HG03108 (cell line): Measurements from ENCODE around the gene MTA2.

Experiments used
- ATAC-seq: cut with Tn5 transposase; IDR thresholded peaks from one replicate; pipeline ENCODE4 v1.9.1; 2021; ENCODE audit warnings: moderate library complexity; ENCODE audit not compliant: unreplicated experiment

Gene MTA2

DNA sequence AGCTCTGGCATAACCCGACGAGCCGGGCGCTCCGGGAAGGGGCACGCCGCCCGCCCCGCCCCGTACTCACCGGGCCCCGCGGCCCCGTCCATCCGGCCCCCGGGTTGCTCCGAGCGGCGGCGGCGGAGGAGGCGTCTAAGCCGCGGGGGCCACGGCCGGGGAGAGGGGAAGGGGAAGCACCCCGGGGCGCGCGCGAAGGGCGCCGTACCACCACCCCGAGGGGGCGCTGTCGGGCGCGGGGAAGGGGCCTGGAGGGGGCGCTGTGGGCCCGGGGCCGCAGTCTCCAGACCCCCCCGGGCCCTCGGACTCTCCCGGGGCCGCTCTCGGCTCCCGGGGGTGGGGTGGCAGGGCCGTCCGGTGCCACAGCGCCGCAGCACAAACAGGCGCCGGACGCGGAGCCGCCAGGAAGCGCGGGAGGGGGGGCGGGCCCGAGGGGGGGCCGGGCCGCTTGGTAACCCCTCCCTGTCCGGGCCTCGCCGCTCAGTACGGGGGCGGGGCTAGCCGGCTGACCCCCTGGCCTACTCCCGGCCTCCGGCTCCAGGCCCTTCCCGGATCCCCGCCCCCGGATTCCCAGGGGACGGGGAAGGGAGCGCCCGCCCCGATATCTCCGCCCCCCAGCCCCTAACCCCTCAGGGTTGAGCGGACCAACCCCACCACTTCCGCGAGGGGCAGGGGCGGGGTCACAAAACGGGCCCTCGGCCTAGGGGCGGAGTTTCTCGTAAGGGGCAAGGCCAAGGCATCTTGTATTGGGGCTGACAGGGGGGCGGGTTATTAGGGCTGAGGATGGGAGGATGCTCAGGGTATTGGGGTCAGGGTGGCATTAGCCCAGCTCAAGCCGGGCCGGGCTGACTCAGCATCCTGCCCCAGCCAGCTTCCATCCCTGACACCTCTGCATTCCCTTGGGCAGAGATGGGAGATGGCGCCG, 11.0 kb upstream of the MTA2 start, which contains the start of the genes EML3 and ROM1:
Gene EML3, minus strand, starts transcription at position 410 of the 925 bp plus-strand sequence. Its CDS starts 318 bp downstream, at position 92.
Gene ROM1, plus strand, starts transcription at position 892 of the 925 bp plus-strand sequence. Its CDS starts 25 bp downstream, at position 917.
- ATAC-seq, result peak; percentile 66

DNA sequence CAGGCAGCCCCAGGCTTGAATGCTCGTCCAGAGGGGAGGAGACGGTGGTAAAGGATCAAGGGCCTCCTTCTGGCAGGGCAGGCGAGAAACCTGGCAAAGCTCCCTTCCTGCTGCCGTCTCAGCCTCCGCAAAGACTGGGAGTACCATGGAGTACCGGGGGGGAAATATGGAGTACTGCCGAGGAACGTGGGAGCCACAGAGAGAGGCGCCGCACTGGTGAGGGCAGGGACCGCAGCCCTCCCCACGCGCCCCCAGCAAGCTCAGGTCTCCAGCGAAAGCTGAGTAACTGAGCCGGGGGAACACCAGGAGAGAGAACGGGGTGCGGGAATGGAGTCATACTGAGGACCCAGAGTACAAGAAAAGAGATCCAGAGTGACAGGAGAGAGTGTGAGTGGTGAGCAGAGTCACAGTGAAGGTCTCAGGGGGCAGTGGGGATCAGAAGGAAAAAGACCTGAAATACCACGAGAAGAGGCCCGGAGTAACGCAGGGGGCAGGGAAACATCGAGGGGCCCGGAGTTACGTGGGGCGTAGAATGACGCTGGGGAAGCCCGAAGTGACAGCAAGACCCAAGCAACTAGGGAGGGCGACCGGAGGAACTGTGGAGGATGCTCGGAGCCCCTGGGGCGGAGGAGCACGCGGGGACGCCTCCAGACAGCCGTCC, 10.2 kb upstream of the MTA2 start:
- peak; percentile 14 for ATAC-seq

DNA sequence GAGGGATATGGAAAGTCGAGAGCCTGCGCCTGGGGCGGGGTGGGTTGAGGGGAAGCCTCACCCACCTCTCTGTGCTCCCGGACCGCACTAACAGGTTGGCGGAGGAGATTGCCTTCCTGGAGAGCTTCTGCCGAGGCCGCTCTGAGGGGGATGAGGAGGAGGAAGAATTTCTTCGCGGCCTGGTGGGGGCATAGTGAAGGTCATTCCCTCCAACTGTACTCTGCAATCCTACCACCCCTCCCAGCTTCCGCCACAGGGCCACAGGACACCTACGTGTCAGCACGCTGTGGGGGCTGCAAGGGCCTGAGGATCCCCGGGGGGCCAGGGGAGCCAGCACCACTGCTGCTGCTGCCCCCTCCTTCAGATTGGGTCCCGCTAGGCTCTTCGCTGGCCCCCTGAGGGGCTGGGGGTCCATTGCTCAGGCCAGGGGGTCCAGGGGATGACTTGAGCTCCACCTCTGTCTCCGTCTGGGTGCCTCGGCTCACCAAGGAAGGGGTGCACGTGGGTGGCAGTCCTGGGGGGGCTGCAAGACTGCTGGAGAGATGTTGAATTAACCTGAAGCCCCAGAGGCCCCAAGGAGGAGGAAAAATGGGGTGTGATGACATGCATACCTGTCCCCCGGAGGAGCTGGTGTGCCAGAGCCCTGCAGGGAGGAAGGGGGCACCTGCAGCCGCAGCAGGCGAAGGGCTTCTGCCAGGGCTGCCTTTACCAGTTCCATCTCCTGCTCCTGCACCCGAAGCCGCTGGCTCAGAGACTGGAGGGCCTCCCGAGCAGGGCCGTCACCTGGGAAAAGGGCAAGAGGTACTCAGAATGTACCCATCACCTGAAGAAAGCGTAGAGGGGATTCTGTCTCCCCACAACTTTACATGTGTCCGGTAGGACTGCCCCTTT, 9.4 kb upstream of the MTA2 start:
- ATAC-seq, result no peak

DNA sequence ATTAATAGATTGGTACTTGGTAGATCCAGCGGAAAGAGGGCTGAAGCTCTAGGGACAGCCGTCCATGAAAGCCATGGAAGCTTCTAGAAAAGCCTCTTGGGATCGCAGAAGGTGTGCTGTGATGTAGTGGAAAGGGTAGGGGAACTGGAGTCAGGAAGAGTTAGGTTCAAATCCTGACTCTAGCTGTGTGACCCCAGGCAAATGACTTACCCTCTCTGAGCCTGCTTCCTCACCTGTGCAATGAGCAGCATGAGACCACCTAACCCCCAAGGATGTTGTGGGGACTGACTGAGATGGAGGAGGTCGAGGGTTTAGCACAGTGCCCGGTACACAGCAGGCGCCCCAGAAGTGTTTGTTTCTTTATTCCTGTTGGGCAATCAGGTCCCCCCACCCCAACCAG, 8.7 kb upstream of the MTA2 start:
- no peak for ATAC-seq

DNA sequence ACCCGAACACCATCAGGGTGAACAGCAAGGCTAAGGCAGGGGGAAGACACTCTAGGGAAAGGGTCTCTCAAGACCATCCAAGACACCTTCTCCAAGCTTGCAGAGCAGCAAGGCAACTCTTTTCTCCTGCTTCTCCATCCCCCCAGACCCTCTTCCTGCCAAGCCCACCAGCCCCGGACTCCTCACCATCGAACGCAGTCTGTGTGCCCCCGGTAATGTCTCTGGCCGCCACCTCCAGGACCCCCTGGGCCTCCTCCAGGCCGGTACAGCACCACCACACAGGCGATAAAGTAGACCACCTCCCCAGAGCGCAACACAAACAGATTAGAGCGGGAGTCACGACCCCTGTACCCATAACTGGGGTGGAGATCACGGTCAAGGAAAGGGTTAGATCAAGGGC, 7.1 kb upstream of the MTA2 start:
- ATAC-seq, result no peak

DNA sequence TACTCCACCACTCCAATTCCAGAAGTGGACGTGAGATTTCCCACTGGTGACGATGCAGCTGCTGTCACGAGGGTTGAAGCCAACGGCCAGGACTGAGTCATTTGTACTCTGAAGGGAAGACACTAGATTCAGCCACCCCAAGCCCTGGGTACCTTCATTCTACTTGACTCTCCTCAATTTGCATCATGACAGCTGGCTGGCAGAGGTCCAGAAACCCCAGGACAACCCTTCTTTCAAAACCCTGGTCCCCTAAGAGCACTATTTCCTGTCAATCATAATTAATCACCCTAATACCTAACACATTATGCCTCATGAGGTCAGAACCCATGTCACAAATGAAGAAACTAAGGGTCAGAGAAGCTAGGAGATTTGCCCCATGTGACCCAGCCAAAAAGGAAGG, 6.0 kb upstream of the MTA2 start:
- no peak for ATAC-seq

DNA sequence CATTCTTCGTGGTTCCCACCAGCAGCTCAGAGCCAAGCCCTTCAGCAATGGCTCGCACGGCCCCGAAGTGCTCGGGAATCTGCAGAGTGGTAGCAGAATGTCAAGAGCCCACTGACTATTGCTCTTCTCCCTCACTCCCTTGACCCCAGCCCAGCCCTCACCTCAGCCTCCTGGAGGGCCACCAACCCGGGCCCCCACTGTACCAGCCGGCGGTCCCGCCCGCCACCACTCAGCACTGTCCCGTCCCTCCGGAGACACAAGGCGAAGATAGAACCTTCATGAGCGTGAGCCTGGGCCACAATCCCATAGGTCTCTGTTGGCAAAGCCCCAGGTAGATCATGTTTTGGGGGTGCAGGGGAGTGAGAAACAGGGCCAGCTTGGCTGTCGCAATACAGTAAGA, 4.2 kb upstream of the MTA2 start:
- ATAC-seq, result no peak

DNA sequence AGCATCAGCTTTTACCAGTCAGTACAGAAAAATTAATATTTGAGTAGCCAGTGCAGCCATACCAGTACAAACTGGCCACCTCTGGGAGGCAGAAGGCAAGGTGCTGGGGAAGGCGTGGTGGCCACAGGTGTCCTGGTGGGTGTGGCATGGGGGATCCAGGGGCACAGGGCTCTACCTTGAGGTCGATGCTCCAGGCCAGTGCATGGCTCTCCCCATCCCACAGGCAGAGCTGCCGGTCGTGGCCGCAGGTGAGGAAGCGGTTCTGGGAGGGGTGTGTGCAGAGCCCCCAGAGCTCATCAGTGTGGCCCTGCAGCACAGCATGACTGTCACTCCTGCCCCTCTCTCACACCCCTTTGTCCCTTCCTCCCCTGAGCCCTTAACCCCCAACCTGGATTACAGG, 3.8 kb upstream of the MTA2 start:
- no peak for ATAC-seq

DNA sequence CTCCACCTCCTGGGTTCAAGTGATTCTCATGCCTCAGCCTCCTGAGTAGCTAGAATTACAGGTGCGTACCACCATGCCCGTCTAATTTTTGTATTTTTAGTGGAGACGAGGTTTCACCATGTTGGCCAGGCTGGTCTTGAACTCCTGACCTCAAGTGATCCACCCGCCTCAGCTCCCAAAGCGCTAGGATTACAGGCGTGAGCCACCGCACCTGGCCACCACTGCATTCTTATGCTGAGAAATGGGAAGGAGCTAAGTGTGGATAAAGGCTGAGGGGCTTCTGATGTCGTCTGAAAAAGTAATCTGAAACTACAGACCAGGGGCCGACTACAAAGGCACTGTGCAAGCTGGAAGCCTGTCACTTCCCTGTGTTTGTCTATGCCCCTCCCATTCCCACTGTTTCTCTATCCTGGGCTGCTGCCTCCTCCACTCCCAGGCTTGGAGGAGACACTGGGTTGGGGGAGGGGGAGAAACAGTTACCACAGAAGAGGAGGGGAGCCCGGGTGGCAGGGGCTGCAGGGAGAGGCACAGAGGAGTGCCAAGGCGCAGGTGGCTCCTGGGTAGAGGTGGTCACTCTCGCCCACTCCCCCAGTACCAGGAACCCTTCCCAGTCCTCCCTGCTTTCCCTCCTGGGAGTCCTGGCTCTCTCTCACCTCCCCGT, 2.9 kb upstream of the MTA2 start:
- no peak for ATAC-seq

DNA sequence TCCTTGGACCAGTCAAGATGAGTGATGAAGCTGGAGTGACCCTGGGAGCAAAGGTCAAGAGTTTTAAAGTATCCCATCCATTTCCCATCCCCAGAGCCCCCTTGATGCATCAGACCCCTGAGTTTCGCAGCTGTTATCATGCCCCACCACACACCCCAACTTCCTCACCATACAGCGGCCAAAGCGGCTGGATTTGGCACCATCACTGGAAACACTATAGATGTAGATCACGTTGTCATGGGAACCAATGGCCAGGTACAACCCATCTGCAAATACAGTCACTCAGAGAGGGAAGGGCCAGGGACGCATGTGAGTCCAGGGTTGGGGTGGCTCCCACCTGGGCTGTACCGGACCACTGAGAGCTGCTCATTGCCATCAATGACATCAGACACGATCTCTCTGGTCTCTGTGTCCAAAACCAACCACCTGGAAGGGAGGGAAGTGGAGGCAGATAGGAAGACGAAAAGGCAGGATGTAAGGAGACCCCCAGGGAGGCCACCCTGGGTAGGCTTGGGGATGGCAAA, 2.2 kb upstream of the MTA2 start:
- no peak for ATAC-seq

DNA sequence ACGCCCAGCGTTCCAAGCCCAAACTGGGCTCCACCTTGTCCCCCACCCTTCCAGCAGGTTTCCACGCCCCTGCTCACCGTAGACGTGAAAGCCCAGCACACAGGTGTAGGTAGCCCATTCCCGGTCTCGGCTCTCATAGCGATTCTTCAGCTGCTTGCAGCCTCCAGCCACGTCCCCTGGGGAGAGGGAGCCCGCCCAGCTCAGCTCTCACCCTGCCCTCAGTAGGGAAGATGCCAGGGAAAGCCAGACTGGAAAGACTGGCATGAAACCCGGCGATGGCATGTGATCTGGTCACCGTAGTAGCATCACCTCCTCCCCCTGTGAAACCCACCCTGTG, 1.4 kb upstream of the MTA2 start:
- no peak for ATAC-seq

DNA sequence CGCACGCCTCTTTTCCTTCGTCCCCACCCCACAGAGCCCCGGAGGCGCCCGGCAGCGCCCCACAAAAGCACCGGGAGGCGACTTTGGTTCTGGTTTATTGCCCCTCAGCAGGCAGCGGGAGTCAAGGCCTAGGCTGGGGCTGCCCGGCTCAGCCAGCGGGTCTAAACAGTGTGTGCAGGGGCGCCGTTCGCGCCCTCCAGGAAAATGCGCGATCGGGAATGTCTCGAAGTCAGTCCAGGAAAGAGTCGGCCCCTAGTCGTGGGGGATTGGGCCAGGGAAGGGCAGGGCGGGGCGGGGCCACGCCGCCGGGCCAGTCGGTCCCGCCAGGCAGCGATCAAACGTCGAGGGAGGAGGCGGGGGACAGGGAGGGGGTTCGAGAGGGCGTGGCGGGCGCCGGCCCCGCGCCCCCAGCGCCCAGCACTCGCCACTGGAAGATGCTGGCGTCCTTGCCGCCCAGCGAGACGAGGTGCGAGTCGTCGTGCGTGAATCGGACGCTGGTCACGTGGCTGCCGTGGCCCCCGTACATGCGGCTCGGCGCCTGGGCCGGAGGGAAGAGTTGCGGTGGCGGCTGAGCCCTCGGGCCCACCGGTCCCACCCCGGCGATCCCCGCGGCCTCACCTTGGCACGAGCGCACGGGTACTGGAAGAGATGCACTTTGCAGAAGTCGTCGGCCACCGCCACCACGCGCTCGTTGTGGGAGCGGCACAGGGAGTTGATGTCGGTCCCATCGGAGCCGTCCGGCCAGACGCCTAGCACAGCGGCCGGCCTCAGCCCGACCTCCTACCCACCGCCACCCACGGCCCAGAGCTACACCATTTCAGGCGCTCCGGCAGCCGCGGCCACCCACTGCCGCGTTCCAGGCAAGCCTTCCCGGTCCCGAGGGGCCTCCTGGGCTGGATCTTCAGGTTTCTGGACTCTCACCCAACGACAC, 741 bp upstream of the MTA2 start:
- ATAC-seq, result no peak

DNA sequence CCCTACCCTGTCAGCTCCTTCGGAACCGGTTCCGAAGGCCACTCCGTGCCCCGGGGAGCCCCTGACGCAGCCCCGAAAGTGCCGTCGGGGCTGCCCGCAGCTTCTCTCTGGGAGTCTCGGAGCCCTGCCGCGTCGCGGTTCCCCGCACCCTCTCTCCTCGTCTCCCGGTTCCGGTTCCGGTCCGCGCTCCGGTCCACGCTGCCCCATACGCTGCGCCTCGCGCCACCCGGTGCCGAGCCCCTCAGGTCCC, 618 bp downstream of the MTA2 start:
- peak; percentile 5 for ATAC-seq

DNA sequence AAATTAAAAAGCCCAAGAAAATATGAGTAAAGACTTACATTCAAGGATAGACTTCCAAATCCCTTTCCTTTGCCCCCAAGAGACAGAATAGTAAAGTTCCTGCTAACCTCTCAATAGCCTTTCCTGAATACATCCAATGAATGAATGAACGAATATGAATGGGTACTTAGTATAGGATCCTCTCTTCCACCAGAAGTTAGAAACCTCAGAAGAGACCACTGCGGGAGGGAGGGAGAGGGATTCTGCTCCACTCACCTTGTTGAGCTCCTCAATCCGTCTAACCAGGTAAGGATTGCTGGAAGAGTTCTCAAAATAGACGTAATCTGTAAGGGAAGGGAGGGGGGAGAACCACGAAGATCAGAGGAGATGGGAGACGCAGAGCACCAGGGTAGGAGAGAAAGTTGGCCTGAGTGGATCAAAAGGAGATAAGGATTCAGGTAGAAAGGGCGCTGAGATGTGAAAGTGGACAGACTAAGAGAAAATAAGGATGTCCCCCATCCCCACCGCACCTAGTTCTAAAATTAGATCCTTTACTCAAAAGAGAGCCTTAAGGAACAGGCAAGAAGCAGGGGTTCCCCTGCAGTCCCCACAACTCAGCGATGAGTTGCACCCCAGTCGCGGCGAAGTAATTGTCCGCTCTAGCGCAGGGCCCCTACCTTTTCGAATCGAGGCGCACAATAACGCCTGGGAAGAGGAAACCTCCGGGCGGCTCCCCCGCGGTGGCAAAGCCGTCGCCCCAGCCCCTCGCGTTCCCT, 1.1 kb downstream of the MTA2 start:
- no peak for ATAC-seq

DNA sequence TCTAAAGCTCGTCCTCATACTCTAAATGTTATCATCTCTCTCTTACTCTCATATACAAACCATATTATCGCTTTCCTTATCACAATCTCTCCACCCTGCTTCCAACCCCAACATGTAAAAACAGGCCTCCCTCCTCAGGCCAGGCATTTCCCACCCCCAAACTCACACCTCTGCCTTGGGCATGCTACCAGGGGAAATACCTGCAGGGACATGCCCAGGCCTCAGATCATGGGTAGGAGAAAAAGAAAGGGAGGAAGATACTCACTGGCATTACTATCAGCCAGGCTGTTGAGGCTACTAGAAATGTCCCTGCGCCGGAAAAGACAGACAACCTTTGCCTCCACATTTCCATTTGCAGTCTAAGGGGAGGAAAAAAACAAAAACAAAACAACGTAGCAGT, 1.8 kb downstream of the MTA2 start:
- ATAC-seq, result no peak

DNA sequence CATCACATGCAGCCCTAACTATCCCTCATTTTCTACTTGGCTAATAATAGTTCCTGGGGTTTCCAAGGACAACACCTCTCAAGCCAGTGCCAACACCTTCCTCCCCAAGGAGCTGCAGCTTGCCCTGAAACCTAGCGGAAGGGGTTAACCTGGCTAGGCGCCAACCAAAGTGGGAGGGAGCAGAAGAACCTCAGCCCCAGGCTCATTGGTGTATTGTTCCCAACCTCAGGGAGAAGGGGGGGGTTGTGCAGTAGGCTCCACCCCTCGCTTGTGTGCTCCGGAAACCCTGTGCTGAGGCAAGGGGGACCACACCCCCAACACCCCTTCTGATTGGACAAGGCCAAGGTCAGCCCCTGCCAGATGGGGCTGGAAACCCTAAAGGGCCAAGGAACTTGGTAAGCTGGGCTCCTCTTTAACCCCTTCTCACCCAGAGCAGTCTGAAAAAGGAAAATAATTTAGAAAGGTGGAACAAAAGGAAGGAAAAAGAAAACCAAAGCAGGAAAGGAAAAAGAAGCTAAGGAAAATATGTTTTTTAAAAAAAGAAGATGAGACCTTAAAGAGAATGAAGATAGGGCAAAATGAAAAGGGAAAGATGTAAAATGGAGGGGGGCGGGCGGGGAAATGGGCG, 2.5 kb downstream of the MTA2 start:
- peak; percentile 44 for ATAC-seq

DNA sequence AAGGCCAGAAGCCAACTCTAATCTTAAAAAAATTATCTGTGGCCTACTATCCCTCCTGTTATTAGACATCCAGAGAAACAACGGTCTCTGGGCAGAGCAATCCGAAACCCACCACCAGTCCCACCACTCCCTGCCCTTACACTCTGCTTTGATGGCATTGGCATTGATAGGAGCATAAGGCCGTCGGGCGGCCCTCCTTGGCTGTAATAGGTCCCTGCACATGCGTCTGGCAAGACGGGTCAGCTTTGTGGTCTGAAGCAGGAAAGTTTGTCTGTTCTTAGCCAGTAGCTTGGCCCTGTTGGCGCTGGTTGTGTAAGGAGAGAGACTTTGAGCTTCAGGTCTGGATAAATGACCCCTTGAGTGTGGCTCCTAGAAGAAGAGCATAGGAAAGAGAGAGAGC, 6.5 kb downstream of the MTA2 start:
- ATAC-seq, result no peak

DNA sequence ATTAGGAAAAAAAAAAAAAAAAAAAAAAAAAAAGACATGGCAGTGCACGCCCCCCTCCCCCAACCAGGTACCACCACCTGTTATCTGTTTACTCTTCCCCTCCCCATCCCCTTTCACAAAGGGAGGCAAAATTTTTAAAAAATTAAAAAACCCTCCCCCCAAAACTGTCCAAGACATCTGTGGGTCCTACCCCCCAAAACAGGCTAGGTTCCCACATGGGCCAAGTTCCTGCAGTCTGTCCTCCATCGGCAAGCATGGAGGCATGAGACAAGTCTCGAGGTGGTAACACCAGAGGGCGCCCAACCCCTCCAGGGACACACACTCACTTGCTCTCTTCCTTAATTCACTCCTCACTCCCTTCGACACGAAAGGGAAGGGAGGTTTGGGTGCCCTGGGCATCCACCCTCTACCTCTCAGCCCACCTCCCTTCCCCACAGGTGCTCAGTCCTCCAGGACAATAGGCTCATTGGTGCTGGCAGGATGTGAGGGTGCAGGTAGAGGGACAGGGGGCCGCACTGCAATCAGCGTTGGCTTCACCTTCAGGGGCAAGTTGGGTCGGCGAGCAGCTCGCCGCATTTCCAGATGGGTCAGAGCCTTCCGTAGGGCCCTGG, 8.1 kb downstream of the MTA2 start:
- no peak for ATAC-seq
